Neural progenitor cell (in vitro differentiated cells): Measurements from ENCODE around the gene EPS8. TPM values are rescaled to one million over a fixed set of nuclear protein-coding genes. Genes with fewer than 3 reads are reported as not detected.
A peak's percentile ranks its signal among the peaks of the same experiment; 100 is the strongest.

ENCODE experiments used
- DNase-seq: peaks from one replicate; pipeline ENCODE4 v3.0.0-alpha.2; 2016; ENCODE audit warnings: low spot score
- H2AFZ ChIP-seq: fragments of 200-600 bp; sonication (generic); replicated peaks from 2 replicates; pipeline ENCODE4 v1.6.1; 2016; ENCODE audit warnings: antibody characterized with exemption
- H3F3A ChIP-seq: fragments of 200-600 bp; sonication (generic); 2 replicates; pipeline ENCODE4 v1.6.1; 2016; ENCODE audit warnings: antibody characterized with exemption, low read depth
- H3K27ac ChIP-seq: fragments of 200-600 bp; sonication (generic); 2 replicates; pipeline ENCODE4 v1.5.1; 2016; ENCODE audit warnings: mild to moderate bottlenecking
- H3K27me3 ChIP-seq: fragments of 200-600 bp; sonication (generic); 2 replicates; pipeline ENCODE4 v1.6.1; 2016; ENCODE audit warnings: mild to moderate bottlenecking, moderate library complexity
- H3K36me3 ChIP-seq: fragments of 200-600 bp; sonication (generic); 2 replicates; pipeline ENCODE4 v1.5.1; 2016
- H3K4me1 ChIP-seq: fragments of 200-600 bp; sonication (generic); 2 replicates; pipeline ENCODE4 v1.6.1; 2016; ENCODE audit warnings: mixed run types
- H3K4me2 ChIP-seq: fragments of 200-600 bp; sonication (generic); 2 replicates; pipeline ENCODE4 v1.6.1; 2016
- H3K4me3 ChIP-seq: fragments of 200-600 bp; sonication (generic); 2 replicates; pipeline ENCODE4 v1.5.1; 2016
- H3K79me2 ChIP-seq: fragments of 200-600 bp; sonication (generic); 2 replicates; pipeline ENCODE4 v1.6.1; 2016; ENCODE audit warnings: low read depth
- H3K9ac ChIP-seq: fragments of 200-600 bp; sonication (generic); 2 replicates; pipeline ENCODE4 v1.6.1; 2016
- H3K9me3 ChIP-seq: fragments of 200-600 bp; sonication (generic); 2 replicates; pipeline ENCODE4 v1.5.1; 2016; ENCODE audit warnings: low read depth
- H4K20me1 ChIP-seq: fragments of 200-600 bp; sonication (generic); 2 replicates; pipeline ENCODE4 v1.6.1; 2016; ENCODE audit warnings: low read depth
- H3K27ac Mint-ChIP-seq: 3 replicates; pipeline ENCODE4 v1.8.0; 2021; ENCODE audit warnings: mixed read lengths
- H3K27me3 Mint-ChIP-seq: 2 replicates; pipeline ENCODE4 v1.8.0; 2022; ENCODE audit warnings: low read depth, mild to moderate bottlenecking, inconsistent platforms, moderate library complexity, mixed read lengths; ENCODE audit not compliant: insufficient read depth
- H3K36me3 Mint-ChIP-seq: 3 replicates; pipeline ENCODE4 v1.8.0; 2021; ENCODE audit warnings: mixed read lengths
- H3K4me1 Mint-ChIP-seq: 3 replicates; pipeline ENCODE4 v1.8.0; 2021; ENCODE audit warnings: mixed read lengths
- H3K4me3 Mint-ChIP-seq: 3 replicates; pipeline ENCODE4 v1.8.0; 2021; ENCODE audit warnings: mild to moderate bottlenecking, moderate library complexity, mixed read lengths
- H3K9me3 Mint-ChIP-seq: 3 replicates; pipeline ENCODE4 v1.8.0; 2020; ENCODE audit warnings: mixed read lengths
- CTCF ChIP-seq: fragments of 200-600 bp; sonication (generic); IDR thresholded peaks from 2 replicates; pipeline ENCODE4 v1.5.1; 2017; ENCODE audit warnings: antibody characterized with exemption, mild to moderate bottlenecking
- EZH2 ChIP-seq: fragments of 200-600 bp; sonication (generic); IDR thresholded peaks from 2 replicates; pipeline ENCODE4 v1.6.1; 2017; ENCODE audit warnings: antibody characterized with exemption, mild to moderate bottlenecking, moderate library complexity
- EZH2phosphoT487 ChIP-seq: fragments of 200-600 bp; sonication (generic); IDR thresholded peaks from 2 replicates; pipeline ENCODE4 v1.6.1; 2017; ENCODE audit warnings: antibody characterized with exemption
- total RNA-seq: library from RNA; depleted of rRNA; stranded (reverse); fragments of >200 nt; gene quantifications from 2 replicates; pipeline ENCODE4 v1.2.3, GENCODE V29; 2015; ENCODE audit warnings: low replicate concordance

The EPS8 gene
- total RNA-seq, 1 donor from 2014 or later, result 17.0 TPM

GRCh38 chr12:15700595-15700994, 88.6 kb downstream of the EPS8 start:
- H3K27me3 Mint-ChIP-seq, result peaks cover 4% of the 10 kb centered on the region
- H3K9me3 Mint-ChIP-seq, result peaks cover 2% of the 10 kb centered on the region
- H3K4me2 ChIP-seq, result no peak overlapping the region

GRCh38 chr12:15699886-15700285, 89.3 kb downstream of the EPS8 start:
- H3K4me2 ChIP-seq, result no peak overlapping the region

More at GRCh38 chr12:15700595-15700994, 88.6 kb downstream of the EPS8 start:
- Histone ChIP-seq H3K27ac (no peak overlapping the region), H3F3A (no peaks in the 10 kb centered on the region), H3K9me3 (no peaks in the 10 kb centered on the region), H3K4me1 (peaks cover 8% of the 10 kb centered on the region), H3K79me2 (no peaks in the 10 kb centered on the region), H3K36me3 (no peaks in the 10 kb centered on the region), H4K20me1 (no peaks in the 10 kb centered on the region), H3K27me3 (no peaks in the 10 kb centered on the region), H2AFZ (no peak overlapping the region), H3K9ac (no peak overlapping the region), H3K4me3 (no peak overlapping the region)
- DNase-seq, result no peak
- Mint-ChIP-seq H3K4me3 (no peak overlapping the region), H3K4me1 (peaks cover 13% of the 10 kb centered on the region), H3K36me3 (no peaks in the 10 kb centered on the region), H3K27ac (no peak overlapping the region)
- TF ChIP-seq EZH2, result no peak
- TF ChIP-seq CTCF, result no peak
- no peak for TF ChIP-seq EZH2phosphoT487

GRCh38 chr12:15698377-15698871, 90.8 kb downstream of the EPS8 start:
- Mint-ChIP-seq H3K4me1 (peaks cover 13% of the 10 kb centered on the region), H3K9me3 (peaks cover 6% of the 10 kb centered on the region), H3K4me3 (no peak overlapping the region), H3K27ac (no peak overlapping the region), H3K36me3 (no peaks in the 10 kb centered on the region), H3K27me3 (peaks cover 4% of the 10 kb centered on the region)
- Histone ChIP-seq H3K4me3 (no peak overlapping the region), H4K20me1 (no peaks in the 10 kb centered on the region), H3K9ac (no peak overlapping the region), H3K36me3 (no peaks in the 10 kb centered on the region), H3K27me3 (no peaks in the 10 kb centered on the region), H3K4me1 (peaks cover 7% of the 10 kb centered on the region), H3F3A (no peaks in the 10 kb centered on the region), H2AFZ (no peak overlapping the region), H3K9me3 (no peaks in the 10 kb centered on the region), H3K4me2 (no peak overlapping the region), H3K79me2 (no peaks in the 10 kb centered on the region), H3K27ac (no peak overlapping the region)
- no peak for TF ChIP-seq EZH2phosphoT487
- no peak for TF ChIP-seq CTCF
- TF ChIP-seq EZH2, result no peak
- peak; percentile 14 for DNase-seq

More at GRCh38 chr12:15699886-15700285, 89.3 kb downstream of the EPS8 start:
- no peaks in the 10 kb centered on the region for H3K36me3 ChIP-seq
- no peaks in the 10 kb centered on the region for H3F3A ChIP-seq
- peaks cover 13% of the 10 kb centered on the region for H3K4me1 Mint-ChIP-seq
- TF ChIP-seq EZH2phosphoT487 (no peak), EZH2 (no peak), CTCF (no peak)
- no peaks in the 10 kb centered on the region for H3K79me2 ChIP-seq
- peaks cover 2% of the 10 kb centered on the region for H3K9me3 Mint-ChIP-seq
- H3K9ac ChIP-seq, result no peak overlapping the region
- H3K9me3 ChIP-seq, result no peaks in the 10 kb centered on the region
- H3K36me3 Mint-ChIP-seq, result no peaks in the 10 kb centered on the region
- H3K27ac Mint-ChIP-seq, result no peak overlapping the region
- H3K4me3 Mint-ChIP-seq, result no peak overlapping the region
- H3K27ac ChIP-seq, result no peak overlapping the region
- no peaks in the 10 kb centered on the region for H4K20me1 ChIP-seq
- no peak overlapping the region for H2AFZ ChIP-seq
- no peak overlapping the region for H3K4me3 ChIP-seq
- peaks cover 4% of the 10 kb centered on the region for H3K27me3 Mint-ChIP-seq
- DNase-seq, result no peak
- no peaks in the 10 kb centered on the region for H3K27me3 ChIP-seq
- peaks cover 7% of the 10 kb centered on the region for H3K4me1 ChIP-seq
